A673 (cell line): ENCODE measurements around the gene TUBB. TPM values are rescaled to one million over a fixed set of nuclear protein-coding genes. Genes with fewer than 3 reads are reported as not detected.

Experiments used
- BruUV-seq: library from RNA; stranded (reverse); fragments of 400-500 nt; replicated peaks from 2 replicates; lab custom pipeline; 2021; lab: Mats Ljungman, UMichigan
- CTCF ChIA-PET: fragments of 300-600 bp; sonication (Branson Sonifier 250); formaldehyde crosslinking; loops from one replicate; lab custom pipeline; 2022; ENCODE audit warnings: antibody characterized with exemption; lab: Charles Lee
- POLR2A ChIA-PET: fragments of 300-600 bp; sonication (Branson Sonifier 250); formaldehyde crosslinking; loops from one replicate; lab custom pipeline; 2022; ENCODE audit warnings: antibody characterized with exemption; ENCODE audit not compliant: low non-redundant PET; lab: Charles Lee
- DNase-seq: peaks from one replicate; pipeline ENCODE4 v3.0.0-alpha.2; 2015; ENCODE audit warnings: low spot score
- H3K27ac ChIP-seq: fragments of 200-600 bp; sonication (generic); 2 replicates; pipeline ENCODE4 v1.5.1; 2016; ENCODE audit warnings: mixed run types, low read depth, mild to moderate bottlenecking, mixed read lengths, antibody characterized with exemption, low read length; ENCODE audit not compliant: poor library complexity, severe bottlenecking
- H3K27me3 ChIP-seq: fragments of 200-600 bp; sonication (generic); replicated peaks from 2 replicates; pipeline ENCODE4 v1.6.1; 2017; ENCODE audit warnings: mixed run types, low read depth, mild to moderate bottlenecking, mixed read lengths, antibody characterized with exemption, low read length; ENCODE audit not compliant: insufficient read depth, poor library complexity
- H3K36me3 ChIP-seq: fragments of 200-600 bp; sonication (generic); 2 replicates; pipeline ENCODE4 v1.6.1; 2016; ENCODE audit warnings: mixed run types, mild to moderate bottlenecking, mixed read lengths, antibody characterized with exemption, low read length; ENCODE audit not compliant: insufficient read depth, poor library complexity, severe bottlenecking
- H3K4me1 ChIP-seq: fragments of 200-600 bp; sonication (generic); 2 replicates; pipeline ENCODE4 v1.6.1; 2017; ENCODE audit warnings: mixed run types, mild to moderate bottlenecking, mixed read lengths, antibody characterized with exemption, low read length; ENCODE audit not compliant: insufficient read depth, poor library complexity, severe bottlenecking
- H3K4me3 ChIP-seq: fragments of 200-600 bp; sonication (generic); 2 replicates; pipeline ENCODE4 v1.5.1; 2016; ENCODE audit warnings: low read depth, mixed run types, mild to moderate bottlenecking, mixed read lengths, low read length; ENCODE audit not compliant: poor library complexity, severe bottlenecking
- H3K9me3 ChIP-seq: fragments of 200-600 bp; sonication (generic); 2 replicates; pipeline ENCODE4 v1.6.1; 2016; ENCODE audit warnings: mixed run types, low read depth, mild to moderate bottlenecking, mixed read lengths, antibody characterized with exemption, low read length; ENCODE audit not compliant: poor library complexity, severe bottlenecking
- CTCF ChIP-seq: fragments of 300-800, 200-600 bp; sonication (generic); conservative IDR thresholded peaks from 2 replicates; pipeline ENCODE4 v1.5.1; 2017; ENCODE audit warnings: low read depth, mild to moderate bottlenecking, antibody characterized with exemption, low read length, moderate library complexity, mixed read lengths
- EZH2 ChIP-seq: fragments of 200-600 bp; sonication (generic); IDR thresholded peaks from 2 replicates; pipeline ENCODE4 v1.6.1; 2017; ENCODE audit warnings: borderline replicate concordance, low read depth, mild to moderate bottlenecking, mixed read lengths, antibody characterized with exemption, low read length; ENCODE audit not compliant: poor library complexity, severe bottlenecking
- intact Hi-C: fragments of 100-400 bp; cut with micrococcal nuclease; formaldehyde crosslinking; loops from one replicate; pipeline ENCODE4 v1.10.0; 2022; ENCODE audit not compliant: unreplicated experiment
- total RNA-seq: library from RNA; stranded (reverse); gene quantifications from 2 replicates; pipeline ENCODE4 v1.2.3, GENCODE V29; 2021

The TUBB gene
- total RNA-seq, 1 experiment from 2014 or later: 1,936 TPM

DNA sequence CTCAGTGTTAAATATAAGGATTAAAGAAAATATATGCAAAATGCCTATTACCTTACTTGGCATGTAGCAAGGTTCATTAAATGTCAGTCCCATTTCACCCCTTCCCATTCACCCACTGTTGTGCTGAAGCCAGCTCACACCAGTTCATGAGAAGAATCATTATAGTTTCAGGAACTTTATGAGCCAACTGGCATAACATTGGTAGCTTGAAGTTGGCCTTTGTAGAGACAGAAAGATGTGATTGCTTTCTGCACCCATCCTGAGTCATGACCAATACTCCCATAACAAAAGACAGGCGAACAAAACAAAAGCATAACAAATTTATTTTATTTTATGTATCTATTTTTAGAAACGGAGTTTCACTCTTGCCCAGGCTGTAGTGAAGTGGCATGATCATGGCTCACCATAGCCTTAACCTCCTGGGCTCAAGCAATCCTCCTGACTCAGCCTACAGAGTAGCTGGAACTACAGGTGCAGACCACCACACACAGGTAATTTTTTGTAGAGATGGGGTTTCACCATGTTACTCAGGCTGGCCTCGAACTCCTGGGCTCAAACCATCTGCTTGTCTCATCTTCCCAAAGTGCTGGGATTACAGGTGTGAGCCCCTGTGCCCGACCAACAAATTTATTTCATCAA is 41.8 kb downstream of the TUBB start:
- ChIA-PET POLR2A (no interaction called here), CTCF (no interaction called here)
- Histone ChIP-seq H3K27ac (no peak overlapping the region), H3K36me3 (no peaks in the 10 kb centered on the region), H3K4me1 (peaks cover 20% of the 10 kb centered on the region), H3K9me3 (no peaks in the 10 kb centered on the region), H3K27me3 (no peaks in the 10 kb centered on the region), H3K4me3 (no peak overlapping the region)
- BruUV-seq: no TSS peak
- intact Hi-C loops: no loop called here
- TF ChIP-seq CTCF (no peak), EZH2 (no peak)
- no peak for DNase-seq

GRCh38 chr6:30763155-30763617 is 43.0 kb downstream of the TUBB start:
- no TSS peak for BruUV-seq

More at GRCh38 chr6:30763155-30763617, 43.0 kb downstream of the TUBB start:
- Histone ChIP-seq H3K27me3 (no peaks in the 10 kb centered on the region), H3K4me1 (peaks cover 20% of the 10 kb centered on the region), H3K36me3 (no peaks in the 10 kb centered on the region), H3K27ac (no peak overlapping the region), H3K9me3 (no peaks in the 10 kb centered on the region), H3K4me3 (no peak overlapping the region)
- TF ChIP-seq CTCF (no peak), EZH2 (no peak)
- POLR2A ChIA-PET: no interaction called here
- CTCF ChIA-PET: interaction anchor here (0.6 to 0.7 kb wide), 2 partner anchors 58 to 308 kb away, joined by 3 to 6 read pairs; no protein-coding TSS in a partner anchor
- intact Hi-C loops: no loop called here
- DNase-seq: no peak
